Activated CD4-positive, alpha-beta T cell treated with anti-CD3 and anti-CD28 coated beads for 4 hours (primary cell): ENCODE measurements around the gene FBXL22.
"Not testable (repeated sequence)": the region's sequence is repeated elsewhere in the genome, so short reads cannot be mapped to it uniquely, and the experiment has no call there.

Experiments used
- DNase-seq, 2 donors: peaks; one replicate each; pipeline ENCODE4 v3.0.0-alpha.2; 2020

FBXL22 gene

DNA sequence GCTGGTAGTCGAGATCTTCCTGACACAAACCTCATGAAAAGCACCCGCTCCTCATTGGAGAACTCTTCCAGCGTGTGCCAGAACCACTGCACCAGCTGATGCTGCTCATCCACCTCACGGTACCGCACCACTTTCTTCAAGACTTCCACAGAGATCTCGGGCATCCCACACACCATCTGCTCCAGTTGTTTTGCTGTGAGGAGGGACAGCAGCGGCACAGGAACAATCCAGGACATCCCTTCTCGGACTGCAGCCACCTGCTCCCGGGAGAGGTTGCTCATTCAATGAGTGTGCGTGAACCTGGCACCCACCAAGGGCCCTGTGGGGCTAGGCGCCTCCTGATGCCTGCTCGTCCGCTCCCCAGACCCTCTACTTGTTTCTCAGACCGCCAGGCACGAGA lies 15.1 kb downstream of the FBXL22 start:
- DNase-seq, result no peak

DNA sequence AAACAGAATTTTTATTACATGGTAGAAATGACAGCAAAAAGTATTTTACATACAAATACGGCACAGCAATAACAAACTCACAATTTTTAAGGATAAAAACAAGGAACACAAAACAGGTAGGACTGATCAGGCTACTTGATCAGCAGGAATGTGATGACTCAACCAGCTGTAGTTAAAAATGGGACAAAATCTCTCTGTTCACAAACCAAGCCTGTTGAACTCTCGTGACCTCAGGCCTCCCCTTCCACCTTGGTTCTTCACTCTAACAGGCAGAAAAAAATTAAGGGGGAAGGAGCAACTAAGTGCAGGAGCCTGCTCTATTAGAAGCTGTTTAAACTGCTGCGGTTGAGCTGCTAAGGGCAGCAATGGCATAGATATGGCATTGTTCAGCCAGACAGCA lies 18.7 kb downstream of the FBXL22 start:
- DNase-seq, result no peak

DNA sequence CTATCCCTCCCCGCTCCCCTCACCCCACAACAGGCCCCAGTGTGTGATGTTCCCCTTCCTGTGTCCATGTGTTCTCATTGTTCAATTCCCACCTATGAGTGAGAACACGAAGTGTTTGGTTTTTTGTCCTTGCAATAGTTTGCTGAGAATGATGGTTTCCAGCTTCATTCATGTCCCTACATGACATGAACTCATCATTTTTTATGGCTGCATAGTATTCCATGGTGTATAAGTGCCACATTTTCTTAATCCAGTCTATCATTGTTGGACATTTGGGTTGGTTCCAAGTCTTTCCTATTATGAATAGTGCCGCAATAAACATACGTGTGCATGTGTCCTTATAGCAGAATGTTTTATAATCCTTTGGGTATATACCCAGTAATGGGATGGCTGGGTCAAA lies 20.0 kb downstream of the FBXL22 start:
- DNase-seq, result not testable (repeated sequence)

DNA sequence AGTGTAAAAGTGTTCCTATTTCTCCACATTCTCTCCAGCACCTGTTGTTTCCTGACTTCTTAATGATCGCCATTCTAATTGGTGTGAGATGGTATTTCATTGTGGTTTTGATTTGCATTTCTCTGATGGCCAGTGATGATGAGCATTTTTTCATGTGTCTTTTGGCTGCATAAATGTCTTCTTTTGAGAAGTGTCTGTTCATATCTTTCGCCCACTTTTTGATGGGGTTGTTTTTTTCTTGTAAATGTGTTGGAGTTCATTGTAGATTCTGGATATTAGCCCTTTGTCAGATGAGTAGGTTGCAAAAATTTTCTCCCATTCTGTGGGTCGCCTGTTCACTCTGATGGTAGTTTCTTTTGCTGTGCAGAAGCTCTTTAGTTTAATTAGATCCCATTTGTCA lies 20.4 kb downstream of the FBXL22 start:
- not testable (repeated sequence) for DNase-seq

DNA sequence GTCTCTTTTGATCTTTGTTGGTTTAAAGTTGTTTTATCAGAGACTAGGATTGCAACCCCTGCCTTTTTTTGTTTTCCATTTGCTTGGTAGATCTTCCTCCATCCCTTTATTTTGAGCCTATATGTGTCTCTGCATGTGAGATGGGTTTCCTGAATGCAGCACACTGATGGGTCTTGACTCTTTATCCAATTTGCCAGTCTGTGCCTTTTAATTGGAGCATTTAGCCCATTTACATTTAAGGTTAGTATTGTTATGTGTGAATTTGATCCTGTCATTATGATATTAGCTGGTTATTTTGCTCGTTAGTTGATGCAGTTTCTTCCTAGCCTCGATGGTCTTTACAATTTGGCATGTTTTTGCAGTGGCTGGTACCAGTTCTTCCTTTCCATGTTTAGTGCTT lies 23.6 kb downstream of the FBXL22 start:
- DNase-seq, result not testable (repeated sequence)

DNA sequence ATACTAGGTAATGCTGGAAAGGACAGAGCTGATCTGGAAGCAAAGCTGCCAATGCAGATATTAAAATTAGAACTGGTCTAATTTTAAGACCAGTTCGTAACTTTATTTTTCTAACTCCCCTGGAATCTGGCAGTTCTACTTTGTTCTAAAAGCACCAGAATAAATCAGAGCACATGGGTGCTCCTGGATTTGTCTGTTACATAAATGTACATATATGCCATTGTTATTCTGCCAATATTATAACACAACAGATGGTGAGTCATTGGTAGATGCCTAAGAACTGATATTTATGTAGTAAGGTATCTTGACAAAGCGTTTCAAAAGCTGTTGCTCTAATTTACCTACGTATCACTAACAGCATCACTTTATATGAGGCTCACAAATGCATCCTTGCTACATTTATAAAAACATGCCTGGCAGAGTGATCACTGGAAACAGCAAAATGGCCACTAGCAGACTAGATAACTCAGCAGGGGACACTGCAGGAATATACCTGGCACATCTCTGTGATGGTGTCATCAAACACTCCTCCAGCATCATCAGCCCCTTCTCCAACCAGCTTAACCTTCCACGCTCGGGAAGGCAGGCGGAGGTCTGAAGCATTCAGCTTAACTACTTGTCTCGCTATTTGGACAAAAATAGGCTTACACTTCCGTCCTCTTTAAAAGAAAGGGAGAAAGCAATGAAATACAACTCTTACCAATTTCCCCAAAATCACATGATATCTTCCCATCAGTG lies 26.2 kb downstream of the FBXL22 start:
- DNase-seq, result no peak

DNA sequence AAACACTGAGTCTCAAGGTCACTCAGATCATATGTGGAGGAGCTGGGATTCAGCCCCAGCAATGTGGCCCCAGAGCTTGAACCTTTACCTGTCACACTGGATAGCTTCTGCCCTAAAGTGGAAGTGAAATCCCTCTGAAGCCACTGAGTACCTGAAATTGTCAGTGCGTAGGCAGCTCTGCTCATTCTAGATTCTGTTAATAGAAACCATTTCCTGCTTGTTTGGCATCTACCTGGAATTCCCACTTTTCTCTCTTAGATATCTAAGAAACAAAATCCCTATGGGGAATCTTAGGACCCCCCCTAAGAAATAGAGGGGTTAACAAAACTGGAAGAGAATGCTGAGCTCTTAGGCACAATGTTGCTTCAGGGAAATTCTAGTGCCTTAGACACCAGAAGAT lies 29.8 kb downstream of the FBXL22 start:
- DNase-seq, result no peak

DNA sequence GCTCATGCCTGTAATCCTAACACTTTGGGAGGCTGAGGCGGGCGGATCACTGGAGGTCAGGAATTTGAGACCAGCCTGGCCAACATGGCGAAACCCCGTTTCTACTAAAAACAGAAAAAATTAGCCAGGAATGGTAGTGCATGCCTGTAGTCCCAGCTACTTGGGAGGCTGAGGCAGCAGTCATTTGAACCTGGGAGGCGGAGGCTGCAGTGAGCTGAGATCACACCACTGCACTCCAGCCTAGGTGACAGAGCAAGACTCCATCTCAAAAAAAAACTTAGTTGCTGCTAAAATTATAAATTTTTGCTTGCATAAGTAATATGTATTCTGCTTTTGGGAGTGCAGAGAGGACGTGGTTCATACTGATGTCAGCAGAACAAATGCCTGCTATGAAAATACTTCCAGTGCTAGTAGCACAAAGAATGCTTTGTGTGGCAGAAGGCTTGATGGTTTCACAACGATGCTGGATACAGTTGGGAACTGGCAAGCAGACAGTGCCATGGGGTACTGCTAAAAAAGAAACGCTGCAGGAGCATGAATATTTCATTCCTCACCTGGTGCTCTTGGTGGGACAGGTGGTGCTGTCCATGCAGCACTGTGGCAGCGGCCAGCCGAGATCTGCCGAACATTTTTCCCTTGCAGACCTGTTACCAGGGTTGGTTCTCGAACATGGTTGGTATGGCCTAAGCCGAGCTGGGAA lies 31.1 kb downstream of the FBXL22 start:
- DNase-seq, result no peak

DNA sequence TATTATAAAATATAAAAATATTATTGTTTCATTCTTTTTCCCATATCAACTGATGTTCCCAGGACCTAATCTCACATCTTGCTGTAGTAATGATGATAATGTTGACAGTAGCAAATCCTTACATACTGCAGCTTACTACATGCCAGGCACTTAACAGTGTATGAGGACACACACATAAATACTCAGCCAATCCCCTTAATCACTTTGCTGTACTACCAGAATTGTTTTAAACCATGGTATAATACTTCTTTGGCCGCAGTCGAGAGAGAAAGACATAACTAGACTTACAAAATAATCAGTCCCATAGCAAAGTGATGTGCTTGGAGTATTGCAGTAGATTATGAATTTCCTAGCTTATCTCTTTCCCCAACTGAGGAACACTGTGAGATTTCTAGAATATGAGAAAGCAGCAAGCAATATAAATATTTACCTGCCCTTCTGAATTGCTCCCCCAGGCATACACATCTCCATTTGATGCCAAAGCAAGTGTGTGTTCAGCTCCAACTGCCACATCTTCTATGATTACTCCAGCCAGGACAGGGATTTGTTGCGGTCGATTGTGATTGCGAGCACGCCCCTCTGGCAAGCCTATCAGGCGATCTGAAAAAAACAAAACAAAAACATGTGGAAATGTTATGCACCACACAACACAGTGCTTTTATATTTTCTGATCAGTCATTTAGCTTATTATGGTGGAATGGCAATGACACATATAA lies 33.0 kb downstream of the FBXL22 start:
- DNase-seq, result no peak

DNA sequence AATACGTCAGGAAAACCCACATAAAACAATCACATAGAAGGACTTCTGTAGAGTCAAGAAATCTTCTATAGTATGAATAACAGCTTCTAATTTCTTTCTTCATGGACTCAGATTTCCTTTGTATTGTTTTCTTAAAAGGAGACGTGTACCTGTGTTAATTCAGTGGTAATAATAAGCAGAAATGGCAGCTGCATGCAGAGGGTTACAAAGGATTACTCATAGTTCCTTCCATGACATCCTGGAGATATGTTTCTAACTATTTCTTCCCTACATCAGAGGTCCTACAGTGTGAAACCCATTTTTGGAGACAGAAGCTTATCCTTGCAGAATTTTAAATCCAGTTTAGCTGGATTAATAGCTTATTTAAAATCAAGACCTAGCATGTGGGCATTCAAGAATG lies 36.1 kb downstream of the FBXL22 start:
- DNase-seq, result no peak

DNA sequence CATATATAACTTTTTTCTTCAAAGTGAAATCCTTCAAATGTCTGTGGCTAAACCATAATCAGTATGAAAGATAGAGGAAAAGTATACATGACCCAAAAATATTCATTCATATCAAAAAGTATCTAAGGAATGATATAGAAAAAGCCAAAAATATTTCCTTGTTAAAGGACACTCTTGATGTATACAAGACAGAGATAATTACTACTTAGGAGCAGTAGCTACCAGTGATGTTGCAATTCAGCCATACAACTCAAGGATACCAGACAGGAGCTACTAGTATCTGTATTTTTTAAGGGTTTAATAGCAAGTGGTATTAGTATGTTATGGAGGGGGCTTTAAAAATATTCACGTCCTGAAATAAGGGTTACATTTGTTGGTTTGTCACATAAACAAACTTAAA lies 37.0 kb downstream of the FBXL22 start:
- DNase-seq, result no peak

DNA sequence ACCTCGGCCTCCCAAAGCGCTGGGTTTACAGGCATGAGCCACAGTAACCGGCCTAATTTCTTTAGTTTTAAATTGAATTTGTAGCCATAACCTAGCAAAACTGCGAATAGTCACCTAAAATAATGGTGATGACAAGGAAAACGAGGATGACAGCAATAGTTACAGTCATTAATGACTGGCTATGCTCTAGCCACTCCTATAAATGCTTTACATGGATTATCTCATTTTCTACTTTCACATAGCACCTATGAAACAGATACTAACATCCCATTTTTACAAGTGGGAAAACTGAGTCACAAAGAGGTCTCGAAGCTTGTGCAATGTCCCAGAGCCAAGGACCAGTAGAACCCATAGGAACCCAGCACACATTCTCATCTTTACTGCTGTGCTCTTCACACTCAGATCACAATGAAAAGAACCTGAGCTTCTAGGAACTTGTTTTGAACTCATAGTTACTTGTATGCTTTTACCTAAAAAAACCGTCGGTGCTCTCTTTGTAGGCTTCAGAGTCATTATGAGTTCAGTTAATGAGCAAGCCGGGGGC lies 39.4 kb downstream of the FBXL22 start:
- no peak for DNase-seq

DNA sequence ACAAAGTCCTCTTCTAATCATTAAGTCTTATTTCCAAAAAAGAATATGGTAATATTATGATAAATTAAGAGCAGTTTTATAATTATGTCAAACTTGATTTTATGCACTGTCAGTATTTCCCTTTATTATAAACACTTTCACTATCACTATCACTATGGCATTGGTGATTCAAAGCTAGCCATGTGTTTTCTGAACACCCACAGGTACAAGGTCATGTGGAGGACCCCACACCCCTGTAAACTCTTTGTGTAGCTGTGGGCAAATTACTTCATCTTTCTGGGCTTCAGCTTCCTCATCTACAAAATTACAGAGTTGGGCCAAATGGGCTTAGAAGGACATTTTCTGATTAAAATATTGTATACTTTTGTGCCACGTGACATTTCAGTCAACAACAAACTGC lies 41.7 kb downstream of the FBXL22 start:
- DNase-seq, result no peak

DNA sequence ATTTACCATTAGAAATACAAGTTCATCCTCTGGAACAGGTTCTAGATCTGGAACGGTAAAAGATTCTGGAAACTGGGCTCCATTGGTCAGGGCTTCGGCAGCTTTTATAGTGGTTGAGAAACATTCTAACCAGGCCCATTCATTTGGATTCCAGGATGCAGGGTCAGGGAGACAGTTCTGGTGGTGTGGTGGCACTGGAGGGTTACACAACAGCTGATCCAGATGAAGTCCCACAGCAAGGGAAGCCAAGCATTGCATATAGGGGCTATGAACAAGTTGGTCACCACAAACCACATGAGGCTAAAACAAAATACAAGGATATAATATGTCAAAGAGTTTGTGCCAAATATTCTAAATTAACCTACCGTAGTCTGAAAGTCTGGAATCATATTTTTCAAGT lies 43.0 kb downstream of the FBXL22 start:
- no peak for DNase-seq
